COR-L47 (cell line): Measurements from ENCODE around the gene IL17B.

Experiments used
- DNase-seq: peaks from one replicate; lab custom pipeline; 2025; lab: John Stamatoyannopoulos, UW

Gene IL17B

DNA sequence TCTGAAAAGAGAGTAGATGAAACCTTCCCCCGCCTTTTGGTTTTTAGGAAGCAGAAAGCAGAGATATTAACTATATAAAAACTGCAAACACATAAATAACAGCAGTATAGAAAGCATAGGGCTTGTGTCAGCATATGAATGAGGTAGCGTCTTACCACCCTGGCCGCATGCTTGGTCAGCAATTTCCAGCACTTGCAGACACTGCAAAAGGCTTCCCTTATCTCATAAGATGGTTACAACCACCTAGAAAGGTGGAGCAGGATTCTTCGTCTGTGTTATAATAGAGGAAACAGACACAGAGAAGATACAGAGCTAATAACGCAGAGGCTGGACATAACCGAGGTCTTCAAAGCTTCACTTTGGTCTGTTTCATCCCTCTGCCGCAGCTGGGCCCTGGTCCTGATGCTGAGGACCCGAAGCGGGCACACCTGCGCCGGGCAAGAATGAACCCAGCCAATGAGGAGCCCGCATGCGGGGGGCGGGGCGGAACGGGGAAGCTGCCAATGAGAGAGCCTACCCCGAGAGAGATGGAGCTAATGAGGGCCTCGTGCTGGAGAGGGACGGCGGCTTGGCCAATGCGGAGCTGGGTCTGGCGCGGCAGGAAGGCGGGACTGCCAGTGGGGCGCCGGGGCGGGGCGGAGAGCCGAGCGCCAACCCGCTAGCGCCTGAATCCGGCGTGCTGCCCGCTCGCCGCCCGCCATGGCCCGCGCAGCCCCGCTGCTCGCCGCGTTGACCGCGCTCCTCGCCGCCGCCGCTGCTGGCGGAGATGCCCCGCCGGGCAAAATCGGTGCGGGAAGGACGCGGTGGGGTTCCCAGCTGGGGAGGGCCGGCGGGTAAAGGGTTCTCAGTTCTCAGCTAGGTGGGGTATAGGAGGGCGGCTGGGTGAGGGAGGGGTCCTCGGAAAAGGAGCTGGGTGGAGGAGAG is 21.5 kb downstream of the IL17B start, which contains the start of gene PCYOX1L:
TSS of gene PCYOX1L (plus strand) at position 677 of the 924 bp plus-strand sequence. CDS start at position 700, 23 bp downstream.
- DNase-seq = peak; percentile 95

DNA sequence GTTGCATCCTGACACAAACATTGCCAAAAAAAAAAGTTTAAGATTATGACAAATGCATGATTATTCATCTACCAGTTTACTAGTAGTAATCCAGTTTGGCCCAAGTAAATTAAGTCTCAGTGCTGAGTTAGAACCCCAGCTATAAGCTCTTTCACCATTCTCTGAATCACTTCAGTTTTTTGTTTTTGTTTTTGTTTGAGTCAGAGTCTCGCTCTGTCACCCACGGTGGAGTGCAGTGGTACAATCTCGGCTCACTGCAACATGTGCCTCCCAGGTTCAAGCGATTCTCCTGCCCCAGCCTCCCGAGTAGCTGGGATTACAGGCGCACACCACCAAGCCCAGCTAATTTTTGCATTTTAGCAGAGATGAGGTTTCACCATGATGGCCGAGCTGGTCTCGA is 22.7 kb downstream of the IL17B start:
- no peak for DNase-seq

DNA sequence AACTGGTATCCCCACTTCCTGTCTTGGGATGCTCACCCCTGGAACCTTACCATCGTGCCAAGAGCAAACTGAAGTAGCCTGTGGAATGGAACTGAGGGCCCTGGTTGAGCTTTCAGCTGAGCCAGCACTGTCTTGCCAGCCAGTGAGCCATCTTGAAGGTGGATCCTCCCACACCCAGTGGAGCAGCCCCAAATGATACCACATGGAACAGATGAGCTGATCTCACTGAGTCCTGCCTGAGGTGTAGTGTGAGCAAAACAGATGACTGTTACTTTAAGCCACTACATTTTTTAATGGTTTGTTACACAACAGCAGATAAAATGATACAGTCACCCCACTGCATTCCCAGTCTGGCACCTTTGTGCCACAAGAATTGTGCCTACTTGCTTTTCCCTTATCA is 23.4 kb downstream of the IL17B start:
- DNase-seq = no peak

DNA sequence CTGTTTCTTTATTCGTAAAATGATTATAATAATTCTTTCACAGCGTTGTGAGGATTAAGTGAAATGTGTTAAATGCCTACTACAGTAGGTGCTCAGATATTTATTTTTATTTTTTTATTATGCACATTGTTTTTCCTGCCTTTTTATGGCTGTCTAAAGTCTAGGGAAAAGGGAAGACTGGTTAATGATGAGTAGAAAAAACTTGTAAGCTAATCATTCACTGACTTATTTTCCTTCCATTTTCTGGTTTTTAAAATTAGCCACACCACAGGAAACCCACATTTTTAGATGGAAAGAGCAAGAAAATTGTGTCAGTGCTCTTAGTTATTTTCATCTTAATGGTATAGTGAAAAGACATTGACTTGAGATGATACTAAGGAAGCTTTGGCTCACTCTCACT is 25.2 kb downstream of the IL17B start:
- DNase-seq = no peak

DNA sequence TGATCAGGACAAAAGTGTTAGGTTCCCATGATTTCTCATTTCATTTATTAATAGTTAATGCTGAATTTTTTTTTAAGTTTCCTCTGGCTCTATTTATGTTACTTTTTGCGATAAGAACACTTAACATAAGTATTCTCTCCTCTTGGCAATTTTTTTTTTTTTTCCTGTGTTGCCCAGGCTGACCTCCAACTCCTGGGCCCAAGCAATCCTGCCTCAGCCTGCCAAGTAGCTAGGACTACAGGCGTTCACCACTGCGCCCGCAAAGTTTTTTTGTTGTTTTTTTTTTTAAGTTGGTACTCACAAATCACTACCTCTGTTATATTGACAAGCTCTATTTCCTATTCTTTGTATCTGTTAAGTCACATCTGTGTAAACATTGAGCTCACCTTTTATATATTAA is 26.9 kb downstream of the IL17B start:
- no peak for DNase-seq

DNA sequence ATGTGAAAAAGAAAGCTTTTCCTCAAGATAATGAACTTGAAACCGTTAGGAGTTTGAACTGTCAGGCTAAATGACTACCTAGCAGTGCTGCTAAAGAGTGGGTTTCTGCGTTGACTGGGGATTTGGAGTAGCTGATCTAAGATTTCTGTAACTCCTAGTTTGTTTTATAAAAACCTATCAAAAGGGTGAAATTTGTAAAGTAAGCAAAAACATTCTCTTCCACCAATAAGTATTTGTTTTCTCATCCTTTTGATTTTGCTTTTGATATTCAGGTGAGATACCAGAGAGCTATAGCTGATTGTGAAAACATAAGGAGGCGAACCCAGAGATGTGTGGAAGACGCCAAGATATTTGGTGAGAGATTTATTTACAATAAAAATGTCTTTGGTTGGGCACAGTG is 29.7 kb downstream of the IL17B start:
- DNase-seq = no peak

DNA sequence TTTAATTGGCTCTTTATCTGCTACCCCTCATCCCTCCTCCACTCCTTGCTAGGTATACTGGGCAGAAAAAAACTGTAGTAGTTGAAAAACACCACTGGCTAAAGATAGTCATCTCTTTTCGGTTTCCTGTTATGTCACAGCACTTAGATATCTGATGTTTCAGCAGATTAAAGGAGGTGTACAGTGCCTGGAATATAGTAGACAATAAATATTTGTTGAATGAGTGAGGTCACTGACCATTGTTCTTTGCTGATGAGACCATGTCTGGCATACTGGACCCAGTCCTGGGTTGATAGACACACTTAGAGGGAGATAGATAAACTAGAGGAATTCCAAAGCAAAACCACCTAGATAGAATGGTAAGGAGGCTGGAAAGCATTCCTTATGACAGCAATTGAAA is 30.6 kb downstream of the IL17B start:
- DNase-seq = no peak

DNA sequence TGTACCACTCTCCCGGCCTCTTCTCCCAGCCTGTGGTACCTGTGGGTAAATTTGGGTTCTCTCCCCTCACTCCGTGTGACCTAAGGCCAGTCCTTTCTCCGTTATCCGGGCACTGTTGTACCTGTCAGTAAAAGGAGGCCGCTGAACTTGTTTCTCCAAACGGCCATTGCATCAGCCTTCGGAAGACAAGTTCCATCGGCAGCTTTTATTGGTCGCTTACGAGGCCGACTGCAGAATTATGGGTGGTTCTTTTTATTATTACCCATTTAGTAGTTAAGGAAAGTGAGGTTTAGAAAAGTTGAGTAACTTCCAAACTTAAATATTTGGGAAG is 33.2 kb downstream of the IL17B start:
- no peak for DNase-seq

DNA sequence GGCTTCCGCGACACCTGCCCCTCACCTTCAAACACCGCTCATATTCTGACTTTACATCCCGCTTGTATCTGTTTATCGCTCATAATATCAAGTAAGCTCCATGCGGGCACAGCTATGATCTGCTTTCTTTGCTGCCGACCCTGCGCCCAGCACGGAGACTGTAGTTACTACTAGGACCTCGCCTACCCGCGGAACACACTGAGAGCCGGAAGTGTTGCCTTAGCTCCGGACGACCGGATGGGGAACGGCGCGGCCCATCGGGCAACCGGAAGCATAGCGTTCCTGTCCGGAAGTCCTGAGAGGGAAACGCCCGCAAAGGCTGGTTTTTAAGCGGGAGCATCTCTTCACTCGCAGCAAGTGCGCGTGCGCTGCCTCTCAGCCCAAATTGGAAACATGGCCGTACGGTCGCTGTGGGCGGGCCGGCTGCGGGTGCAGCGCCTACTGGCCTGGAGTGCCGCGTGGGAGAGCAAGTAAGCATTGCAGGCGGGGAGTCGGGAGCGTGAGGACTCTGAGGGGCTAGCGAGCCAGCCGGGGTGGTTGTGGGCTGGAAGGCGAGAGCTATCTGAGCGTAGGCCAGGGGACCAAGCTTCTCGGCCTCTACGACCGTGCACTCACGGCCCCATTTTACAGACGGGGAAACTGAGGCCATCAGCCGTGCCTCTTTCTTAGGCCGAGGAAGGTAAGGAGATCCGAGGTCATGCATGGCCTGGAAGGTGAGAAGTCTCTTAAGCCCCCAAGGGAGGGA is 33.8 kb downstream of the IL17B start, which contains the start of gene GRPEL2:
TSS of gene GRPEL2 (plus strand) at position 353 of the 745 bp plus-strand sequence. CDS start at position 394, 41 bp downstream.
- DNase-seq = peak; percentile 97

DNA sequence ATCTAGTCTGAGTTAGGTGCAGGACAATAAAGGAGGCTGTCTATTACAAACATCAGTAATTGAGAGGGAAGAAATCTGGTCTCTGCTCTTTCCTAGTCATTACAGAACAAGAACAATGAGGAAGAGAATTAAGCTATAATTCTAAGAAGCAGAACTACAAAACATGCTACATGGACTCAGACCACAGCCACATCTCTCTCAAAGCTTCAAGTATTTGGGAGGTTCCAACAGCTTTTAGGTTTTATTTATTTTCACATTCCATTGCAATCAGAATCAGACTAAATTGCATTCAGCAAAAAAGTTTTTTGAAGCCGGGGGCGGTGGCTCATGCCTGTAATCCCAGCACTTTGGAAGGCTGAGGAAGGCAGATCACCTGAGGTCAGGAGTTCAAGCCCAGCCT is 34.9 kb downstream of the IL17B start:
- DNase-seq = no peak

DNA sequence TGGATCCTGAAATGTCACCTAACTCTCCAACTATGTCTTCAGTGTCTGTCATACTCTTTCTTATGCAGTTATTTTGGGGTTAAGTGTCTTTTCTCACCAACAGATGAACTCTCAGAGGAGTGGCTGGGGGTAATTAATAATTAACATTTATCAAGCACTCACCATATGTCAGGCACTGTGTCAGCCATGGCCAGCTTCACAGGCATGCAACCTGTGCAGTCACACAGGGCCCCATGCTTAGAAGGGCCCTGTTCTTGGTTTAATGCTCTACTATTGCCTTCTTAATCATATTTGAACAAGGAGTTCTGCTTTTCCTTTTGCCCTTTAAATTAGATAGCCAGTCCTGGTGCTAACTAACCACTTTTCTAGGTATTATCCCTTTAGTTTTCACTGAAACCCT is 37.2 kb downstream of the IL17B start:
- no peak for DNase-seq

DNA sequence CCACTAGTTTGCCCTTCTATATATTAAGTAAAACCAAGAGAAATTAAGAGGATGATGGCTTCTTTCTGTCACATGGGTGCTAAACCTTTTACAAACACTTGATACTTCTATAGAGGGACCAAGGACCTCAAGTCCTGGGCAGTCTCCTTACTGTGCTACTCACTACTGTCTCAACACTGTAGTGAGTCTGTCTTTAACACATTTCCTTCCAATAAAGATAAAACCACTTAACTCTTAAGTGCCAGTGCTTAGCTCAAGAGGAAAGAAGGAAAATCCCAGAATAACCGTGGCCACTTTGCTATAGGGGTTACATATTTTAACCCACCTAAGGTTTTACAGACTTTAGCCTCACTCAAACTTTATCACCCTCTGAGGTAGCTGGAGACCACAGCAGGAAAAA is 38.2 kb downstream of the IL17B start:
- no peak for DNase-seq

DNA sequence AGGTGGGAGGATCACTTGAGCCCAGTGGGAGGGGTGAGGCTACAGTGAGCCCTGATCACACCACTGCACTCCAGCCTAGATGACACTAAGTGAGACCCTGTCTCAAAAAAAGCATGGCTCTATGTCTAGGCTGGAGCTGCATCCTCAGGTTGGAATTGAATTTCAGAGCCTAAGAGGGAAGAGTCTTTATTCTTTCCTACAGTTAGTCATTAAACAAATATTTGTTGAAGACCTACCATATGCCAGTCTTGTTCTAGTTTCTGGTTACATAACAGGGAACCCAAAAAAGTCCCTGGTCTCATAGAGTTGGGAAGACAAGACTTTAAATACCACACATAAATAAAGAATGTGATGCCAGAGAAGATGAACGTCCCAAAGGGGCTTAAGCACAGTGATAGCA is 40.7 kb downstream of the IL17B start:
- no peak for DNase-seq

DNA sequence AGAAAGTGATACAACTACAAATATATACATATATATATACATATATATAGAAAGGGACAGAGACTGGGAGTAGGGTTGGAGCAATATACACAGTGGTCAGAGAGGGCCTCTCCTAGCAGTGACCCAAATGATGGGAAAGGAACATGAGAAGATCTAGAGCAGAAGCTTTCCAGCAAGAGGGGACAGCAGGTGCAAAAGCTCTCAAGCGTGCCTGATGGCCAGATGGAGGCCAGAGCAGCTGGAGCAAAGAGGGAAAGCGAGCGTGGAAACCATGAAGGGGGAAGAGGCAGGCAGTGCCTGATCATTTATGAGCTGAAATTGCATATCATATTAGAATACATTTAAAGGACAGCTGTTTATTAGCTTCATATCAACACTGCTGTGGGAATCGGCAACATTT is 41.4 kb downstream of the IL17B start:
- DNase-seq = no peak

DNA sequence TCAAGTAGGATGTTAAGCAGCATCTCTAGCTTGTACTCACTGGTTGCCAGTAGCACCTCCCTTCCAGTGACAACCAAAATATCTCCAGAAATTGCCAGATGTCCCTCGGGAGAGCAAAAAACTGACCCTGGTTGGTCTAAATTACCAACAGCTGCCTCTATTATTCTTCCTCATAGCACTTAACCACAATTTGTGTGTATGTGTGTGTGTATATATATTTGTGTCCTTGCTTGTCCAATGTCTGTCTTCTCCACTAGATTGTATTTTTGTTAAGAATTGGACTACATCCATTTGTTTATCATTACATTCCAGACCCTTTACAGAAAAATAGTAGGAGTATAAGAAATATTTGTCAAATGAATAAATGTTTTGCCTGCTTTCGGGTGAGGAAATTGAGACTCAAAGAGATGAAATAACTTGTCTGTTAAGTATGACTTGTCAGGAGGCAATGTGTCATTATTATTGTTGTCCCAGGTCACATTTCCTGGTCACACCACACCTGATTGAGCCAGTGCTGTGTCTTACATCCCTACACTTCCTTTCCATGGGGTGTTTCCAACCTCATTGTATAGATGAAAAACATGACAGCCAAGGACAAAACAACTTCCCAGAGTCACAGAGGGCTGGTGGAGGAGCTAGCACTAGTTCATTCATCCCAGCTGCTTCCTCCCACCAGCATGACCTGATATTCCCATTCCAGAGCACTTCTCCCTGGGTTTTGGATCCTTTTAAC is 45.2 kb downstream of the IL17B start:
- no peak for DNase-seq

DNA sequence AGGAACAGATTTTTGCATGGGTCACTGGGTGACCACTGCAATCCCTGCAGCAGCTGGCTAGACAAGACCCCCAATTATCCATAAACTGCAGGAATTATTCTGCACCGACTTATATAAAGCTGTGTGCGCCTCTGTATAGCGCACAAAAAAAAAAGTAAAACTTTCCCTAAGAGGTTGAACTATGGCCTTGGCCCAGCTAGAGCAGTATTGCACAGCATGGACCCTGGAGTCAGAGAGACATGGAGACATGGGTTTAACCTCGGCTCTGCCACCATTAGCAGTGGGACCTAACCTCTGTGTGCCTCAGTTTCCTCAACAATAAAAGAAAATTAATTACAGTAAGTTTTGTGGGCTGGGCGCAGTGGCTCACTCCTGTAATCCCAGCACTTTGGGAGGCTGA is 50.9 kb downstream of the IL17B start:
- DNase-seq = no peak

DNA sequence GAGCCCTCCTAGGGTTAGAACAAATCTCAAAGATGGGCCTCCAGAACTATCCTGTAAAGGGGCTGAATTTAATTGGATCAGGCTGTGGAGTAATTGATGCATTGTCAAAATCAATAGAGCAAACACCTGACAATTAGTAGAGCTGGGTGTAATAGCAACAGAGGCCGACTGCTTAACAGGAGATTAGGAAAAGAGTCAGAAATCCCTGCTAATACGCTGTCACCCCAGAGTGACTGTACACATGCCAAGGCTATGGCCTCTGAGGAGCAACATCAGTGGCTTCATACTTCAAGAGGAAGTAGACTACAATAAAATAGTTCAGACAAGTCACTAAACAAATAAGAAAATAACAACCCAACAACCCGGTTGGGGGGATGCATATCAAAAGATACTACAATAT is 52.5 kb downstream of the IL17B start:
- DNase-seq = no peak

DNA sequence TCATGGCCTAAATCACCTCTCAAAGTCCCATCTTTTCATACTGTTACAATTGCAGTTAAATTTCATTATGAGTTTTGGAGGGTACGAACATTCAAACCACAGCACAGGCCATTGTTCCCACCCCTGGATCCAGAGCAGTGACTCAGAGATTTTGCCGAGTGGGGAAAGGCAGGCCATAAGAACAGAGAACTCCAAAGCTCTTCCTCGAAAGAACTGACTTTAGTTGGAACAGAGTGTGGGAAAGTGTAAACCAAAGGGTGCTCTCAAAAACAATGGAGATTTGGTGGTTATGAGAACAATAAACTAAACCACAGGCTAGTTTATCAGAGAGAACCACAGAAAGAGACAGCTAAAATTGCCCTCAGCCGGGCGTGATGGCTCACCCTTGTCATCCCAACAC is 53.2 kb downstream of the IL17B start:
- DNase-seq = no peak

DNA sequence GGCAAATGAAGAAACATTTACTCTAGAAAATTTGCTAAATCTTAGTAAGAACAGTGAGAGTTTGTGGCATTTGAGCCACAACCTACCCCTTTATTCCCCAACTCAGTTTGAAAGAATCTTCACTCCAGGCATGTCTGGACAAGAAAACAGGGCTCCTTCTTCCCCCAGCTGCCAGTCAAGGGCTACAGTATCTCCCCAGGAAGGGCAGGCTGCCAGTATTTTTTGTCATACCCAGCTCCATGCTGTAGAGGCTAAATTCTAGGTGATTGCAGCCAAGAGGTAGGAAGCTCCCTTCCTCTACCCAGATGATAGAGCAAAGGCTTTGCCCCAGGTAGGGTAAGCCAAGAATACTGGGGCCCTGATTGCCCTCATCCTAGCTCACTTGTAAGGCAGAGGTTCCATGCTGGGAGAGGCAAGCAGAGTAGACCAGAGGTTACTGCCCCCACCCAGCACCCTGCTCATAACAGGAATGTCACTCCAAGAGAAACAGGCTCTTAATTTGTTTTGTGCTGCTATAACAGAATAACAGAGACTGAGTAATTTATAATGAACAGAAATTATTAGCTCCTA is 53.8 kb downstream of the IL17B start:
- DNase-seq = no peak

DNA sequence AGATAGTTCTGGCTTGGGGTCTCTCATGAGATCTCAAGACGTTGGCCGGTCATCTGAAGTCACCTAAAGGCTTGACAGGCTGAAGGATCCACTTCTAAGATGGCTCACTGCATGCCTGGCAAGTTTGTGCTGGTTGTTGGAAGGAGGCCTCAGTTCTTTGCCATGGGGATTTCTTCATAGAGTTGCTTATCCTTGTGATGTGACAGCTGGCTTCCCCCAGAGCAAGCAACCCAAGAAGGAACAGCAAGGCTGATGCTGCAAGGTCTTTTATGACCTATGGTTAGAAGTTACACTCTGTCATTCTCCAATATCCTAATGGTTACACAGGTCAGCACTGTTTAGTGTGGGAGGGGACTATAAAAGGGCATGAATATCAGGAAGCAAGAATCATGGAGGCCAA is 54.5 kb downstream of the IL17B start:
- no peak for DNase-seq
